Measurements from ENCODE around the gene PAM. TPM values are rescaled to one million over a fixed set of nuclear protein-coding genes. Genes with fewer than 3 reads are reported as not detected.

PAM gene
- total RNA-seq, 4 donors from 2014 or later = 132 to 224 (median 184) TPM

GRCh38 chr5:103034662-103035392 is 279.7 kb downstream of the PAM start:
- WGBS, 2 donors = 96 to 99% methylated on average over 6 of the region's 8 CpGs
- no peak for DNase-seq (ENCODE audit: low spot score in 2 of 2)
- peaks cover 0 to 12% (median 0%) of the 10 kb centered on the region in 4 donors for H3K9me3 ChIP-seq
- TF ChIP-seq POLR2A (IDR thresholded peaks at IDR 0.05) (no peak), EP300 (IDR thresholded peaks at IDR 0.05) (no peak)
- TF ChIP-seq, protein P1, sequence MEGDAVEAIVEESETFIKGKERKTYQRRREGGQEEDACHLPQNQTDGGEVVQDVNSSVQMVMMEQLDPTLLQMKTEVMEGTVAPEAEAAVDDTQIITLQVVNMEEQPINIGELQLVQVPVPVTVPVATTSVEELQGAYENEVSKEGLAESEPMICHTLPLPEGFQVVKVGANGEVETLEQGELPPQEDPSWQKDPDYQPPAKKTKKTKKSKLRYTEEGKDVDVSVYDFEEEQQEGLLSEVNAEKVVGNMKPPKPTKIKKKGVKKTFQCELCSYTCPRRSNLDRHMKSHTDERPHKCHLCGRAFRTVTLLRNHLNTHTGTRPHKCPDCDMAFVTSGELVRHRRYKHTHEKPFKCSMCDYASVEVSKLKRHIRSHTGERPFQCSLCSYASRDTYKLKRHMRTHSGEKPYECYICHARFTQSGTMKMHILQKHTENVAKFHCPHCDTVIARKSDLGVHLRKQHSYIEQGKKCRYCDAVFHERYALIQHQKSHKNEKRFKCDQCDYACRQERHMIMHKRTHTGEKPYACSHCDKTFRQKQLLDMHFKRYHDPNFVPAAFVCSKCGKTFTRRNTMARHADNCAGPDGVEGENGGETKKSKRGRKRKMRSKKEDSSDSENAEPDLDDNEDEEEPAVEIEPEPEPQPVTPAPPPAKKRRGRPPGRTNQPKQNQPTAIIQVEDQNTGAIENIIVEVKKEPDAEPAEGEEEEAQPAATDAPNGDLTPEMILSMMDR (IDR thresholded peaks at IDR 0.05) = no peak
- H3K4me1 ChIP-seq = no peaks in the 10 kb centered on the region
- no peaks in the 10 kb centered on the region for H3K27me3 ChIP-seq
- no peak overlapping the region for H3K27ac ChIP-seq
- peaks cover 0 to 20% (median 0%) of the 10 kb centered on the region in 3 donors for H3K36me3 ChIP-seq
- no peak overlapping the region for H3K4me3 ChIP-seq

GRCh38 chr5:103035701-103036100 is 280.6 kb downstream of the PAM start:
- 51 to 70% methylated on average over 2 of the region's 2 CpGs for whole genome bisulfite sequencing, 2 donors
- Histone ChIP-seq H3K9me3 (peaks cover 0 to 12% (median 0%) of the 10 kb centered on the region in 4 donors), H3K27me3 (no peaks in the 10 kb centered on the region), H3K4me1 (no peaks in the 10 kb centered on the region), H3K27ac (no peak overlapping the region), H3K36me3 (peaks cover 0 to 15% (median 0%) of the 10 kb centered on the region in 3 donors), H3K4me3 (no peak overlapping the region)
- TF ChIP-seq EP300 (IDR thresholded peaks at IDR 0.05) (no peak), POLR2A (IDR thresholded peaks at IDR 0.05) (no peak)
- TF ChIP-seq, protein P1 (IDR thresholded peaks at IDR 0.05) = no peak
- no peak for DNase-seq (ENCODE audit: low spot score in 2 of 2)

DNA sequence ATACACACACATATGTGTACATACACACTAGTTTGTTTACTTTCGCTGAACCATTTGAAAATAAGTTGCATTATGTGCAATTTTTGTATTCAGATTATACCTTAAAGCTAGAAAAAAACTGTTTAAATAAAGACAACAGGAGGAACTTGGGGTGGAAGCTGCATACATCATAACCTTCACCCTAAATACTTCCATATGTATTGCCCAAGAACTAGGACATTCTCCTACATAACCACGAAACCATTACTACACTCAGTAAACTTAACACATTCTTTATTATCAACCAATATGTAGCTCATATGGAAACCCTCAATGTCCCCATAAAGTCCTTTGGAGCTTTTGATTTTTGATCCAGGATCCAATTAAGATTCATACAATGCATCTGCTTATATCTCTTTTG is 281.5 kb downstream of the PAM start:
- peaks cover 0 to 12% (median 0%) of the 10 kb centered on the region in 4 donors for H3K9me3 ChIP-seq
- H3K4me1 ChIP-seq = no peaks in the 10 kb centered on the region
- peaks cover 0 to 12% (median 0%) of the 10 kb centered on the region in 3 donors for H3K36me3 ChIP-seq
- no peaks in the 10 kb centered on the region for H3K27me3 ChIP-seq
- TF ChIP-seq POLR2A (IDR thresholded peaks at IDR 0.05) (no peak), EP300 (IDR thresholded peaks at IDR 0.05) (no peak)
- TF ChIP-seq, protein P1 (IDR thresholded peaks at IDR 0.05) = no peak
- no peak overlapping the region for H3K27ac ChIP-seq
- H3K4me3 ChIP-seq = no peak overlapping the region
- 87 to 96% methylated on average over 2 of the region's 2 CpGs for WGBS, 2 donors
- no peak for DNase-seq (ENCODE audit: low spot score in 2 of 2)

- peaks cover 0 to 12% (median 0%) of the 10 kb centered on the region in 4 donors for H3K9me3 ChIP-seq
- no peak overlapping the region for H3K4me3 ChIP-seq
- H3K27ac ChIP-seq = no peak overlapping the region
- TF ChIP-seq POLR2A (IDR thresholded peaks at IDR 0.05) (no peak), EP300 (IDR thresholded peaks at IDR 0.05) (no peak)
- TF ChIP-seq, protein P1 (IDR thresholded peaks at IDR 0.05) = no peak
- H3K27me3 ChIP-seq = no peaks in the 10 kb centered on the region
- no peaks in the 10 kb centered on the region for H3K4me1 ChIP-seq
- 87 to 89% methylated on average over 4 of the region's 4 CpGs for WGBS, 2 donors
- peaks cover 0 to 3% (median 0%) of the 10 kb centered on the region in 3 donors for H3K36me3 ChIP-seq
- no peak for DNase-seq (ENCODE audit: low spot score in 2 of 2)
Measured at GRCh38 chr5:103037673-103038455, 282.8 kb downstream of the PAM start.
